HG03060 (cell line): ENCODE measurements around the gene CAPN6.

ENCODE experiments used
- ATAC-seq: cut with Tn5 transposase; IDR thresholded peaks from one replicate; pipeline ENCODE4 v1.9.1; 2021; ENCODE audit warnings: low read depth, moderate number of reproducible peaks; ENCODE audit not compliant: unreplicated experiment

CAPN6 gene

GRCh38 chrX:111270339-111270738 lies at the start of gene CAPN6:
Gene CAPN6, minus strand, starts transcription at chrX:111270483. Its CDS starts 6,547 bp downstream, at chrX:111263936.
- ATAC-seq = no peak

- ATAC-seq = no peak
Observed at GRCh38 chrX:111319451-111319850, 49.2 kb upstream of the CAPN6 start.

GRCh38 chrX:111318901-111319300 lies 48.6 kb upstream of the CAPN6 start:
- ATAC-seq = no peak

- no peak for ATAC-seq
Observed at GRCh38 chrX:111309083-111309482, 38.8 kb upstream of the CAPN6 start.

GRCh38 chrX:111308039-111308438 lies 37.8 kb upstream of the CAPN6 start:
- ATAC-seq = no peak

- no peak for ATAC-seq
Observed at GRCh38 chrX:111302284-111302683, 32.0 kb upstream of the CAPN6 start.

GRCh38 chrX:111288841-111289240 lies 18.6 kb upstream of the CAPN6 start:
- ATAC-seq = no peak

- ATAC-seq = no peak
Observed at GRCh38 chrX:111284631-111285293, 14.5 kb upstream of the CAPN6 start.

- no peak for ATAC-seq
Observed at GRCh38 chrX:111283446-111283845, 13.2 kb upstream of the CAPN6 start.

- ATAC-seq = no peak
Observed at GRCh38 chrX:111282991-111283390, 12.7 kb upstream of the CAPN6 start.

GRCh38 chrX:111282139-111282538 lies 11.9 kb upstream of the CAPN6 start:
- no peak for ATAC-seq

- no peak for ATAC-seq
Observed at GRCh38 chrX:111268506-111268905, 1.8 kb downstream of the CAPN6 start.

GRCh38 chrX:111265486-111265885 lies 4.8 kb downstream of the CAPN6 start:
- no peak for ATAC-seq

GRCh38 chrX:111264385-111264784 lies 5.9 kb downstream of the CAPN6 start:
- ATAC-seq = no peak

- no peak for ATAC-seq
Observed at GRCh38 chrX:111262086-111262485, 8.2 kb downstream of the CAPN6 start.

GRCh38 chrX:111260451-111260850 lies 9.8 kb downstream of the CAPN6 start:
- no peak for ATAC-seq

GRCh38 chrX:111259559-111259958 lies 10.7 kb downstream of the CAPN6 start:
- no peak for ATAC-seq

- no peak for ATAC-seq
Observed at GRCh38 chrX:111257733-111258132, 12.6 kb downstream of the CAPN6 start.

- ATAC-seq = no peak
Observed at GRCh38 chrX:111254896-111255693, 15.2 kb downstream of the CAPN6 start.

GRCh38 chrX:111244235-111244750 lies 26.0 kb downstream of the CAPN6 start:
- ATAC-seq = no peak

- ATAC-seq = no peak
Observed at GRCh38 chrX:111216293-111216801, 53.9 kb downstream of the CAPN6 start.

GRCh38 chrX:111207851-111208250 lies 62.4 kb downstream of the CAPN6 start:
- no peak for ATAC-seq
